HCT116 (cell line): ENCODE data around the gene RALGAPA1. TPM values are rescaled to one million over a fixed set of nuclear protein-coding genes. Genes with fewer than 3 reads are reported as not detected.

Source experiments
- ATAC-seq: fragments of 200-7000 bp; cut with Tn5 transposase; 2 replicates; pipeline ENCODE4 v1.9.1; 2020; ENCODE audit warnings: mild to moderate bottlenecking, moderate library complexity
- BruUV-seq: library from RNA; stranded (reverse); fragments of 400-500 nt; replicated peaks from 2 replicates; lab custom pipeline; 2021; lab: Mats Ljungman, UMichigan
- CTCF ChIA-PET: fragments of 300-600 bp; sonication (Branson Sonifier 250); formaldehyde crosslinking; loops from one replicate; lab custom pipeline; 2021; ENCODE audit warnings: antibody characterized with exemption; lab: Charles Lee
- POLR2A ChIA-PET: fragments of 300-600, 350-600 bp; sonication (Branson Sonifier 250); formaldehyde crosslinking; loops from one replicate; lab custom pipeline; 2021; ENCODE audit warnings: antibody characterized with exemption; lab: Charles Lee
- RAD21 ChIA-PET, 2 experiments: fragments of 300-600 bp; sonication (Branson Sonifier 250); formaldehyde crosslinking; loops; one replicate each; lab custom pipeline; 2023; ENCODE audit warnings: low total read pairs in 2 of 2; ENCODE audit not compliant: uncharacterized antibody in 2 of 2, unreplicated experiment in 2 of 2, low non-redundant PET in 1 of 2; lab: Charles Lee
- DNase-seq: peaks from one replicate; pipeline ENCODE4 v3.0.0-alpha.2; 2010; ENCODE audit warnings: low read depth, low spot score
- H2AFZ ChIP-seq: fragments of 200-600 bp; shearing (Covaris generic), sonication (generic); 2 replicates; pipeline ENCODE4 v1.6.1; 2017; ENCODE audit warnings: low read depth, mixed run types, mixed read lengths, antibody characterized with exemption, low read length; ENCODE audit not compliant: poor library complexity, severe bottlenecking
- H3K27ac ChIP-seq: 2 replicates; pipeline ENCODE4 v1.5.1; 2012; ENCODE audit warnings: low read depth, low read length
- H3K27me3 ChIP-seq: fragments of 200-600 bp; sonication (generic); 2 replicates; pipeline ENCODE4 v1.6.1; 2016; ENCODE audit warnings: mixed run types, low read length, mixed read lengths; ENCODE audit not compliant: insufficient read depth
- H3K36me3 ChIP-seq, 2 experiments: fragments of 200-500 bp in 1 of 2; fragments of 200-600 bp in 1 of 2; sonication (Bioruptor generic) in 1 of 2; sonication (generic) in 1 of 2; 2 replicates each; pipeline versions ENCODE4 v1.5.1 to v1.6.1; 2014 to 2016; ENCODE audit warnings: low read length in 2 of 2, inconsistent platforms in 1 of 2, mixed read lengths in 1 of 2, mixed run types in 1 of 2; ENCODE audit not compliant: insufficient read depth in 2 of 2, control insufficient read depth in 1 of 2
- H3K4me1 ChIP-seq, 2 experiments: fragments of 200-600 bp in 1 of 2; sonication (generic) in 1 of 2; 2 replicates each; pipeline versions ENCODE4 v1.5.1 to v1.6.1; 2012 to 2017; ENCODE audit warnings: low read length in 2 of 2, inconsistent platforms in 1 of 2, mild to moderate bottlenecking in 1 of 2, mixed read lengths in 1 of 2, mixed run types in 1 of 2, moderate library complexity in 1 of 2; ENCODE audit not compliant: insufficient read depth in 2 of 2, control insufficient read depth in 1 of 2
- H3K4me2 ChIP-seq: fragments of 200-600 bp; sonication (generic); 2 replicates; pipeline ENCODE4 v1.6.1; 2017; ENCODE audit warnings: mixed run types, low read length, mixed read lengths
- H3K4me3 ChIP-seq, 2 experiments: fragments of 200-600 bp in 1 of 2; sonication (generic) in 1 of 2; replicated peaks in 1 of 2; 2 replicates each; pipeline ENCODE4 v1.5.1; 2011 to 2016; ENCODE audit warnings: low read length in 2 of 2, control low read depth in 1 of 2, low read depth in 1 of 2, mild to moderate bottlenecking in 1 of 2, mixed read lengths in 1 of 2, mixed run types in 1 of 2
- H3K79me2 ChIP-seq: fragments of 200-600 bp; sonication (generic); 2 replicates; pipeline ENCODE4 v1.6.1; 2017; ENCODE audit warnings: mild to moderate bottlenecking, mixed run types, low read length, moderate library complexity, mixed read lengths; ENCODE audit not compliant: insufficient read depth
- H3K9ac ChIP-seq: fragments of 200-600 bp; sonication (generic); 2 replicates; pipeline ENCODE4 v1.6.1; 2016; ENCODE audit warnings: low read length, mixed read lengths
- H3K9me2 ChIP-seq: fragments of 200-600 bp; sonication (generic), shearing (Covaris generic); 2 replicates; pipeline ENCODE4 v1.6.1; 2017; ENCODE audit warnings: mixed run types, mild to moderate bottlenecking, moderate library complexity; ENCODE audit not compliant: insufficient read depth
- H3K9me3 ChIP-seq, 2 experiments: fragments of 200-500 bp in 1 of 2; fragments of 200-600 bp in 1 of 2; sonication (Bioruptor generic) in 1 of 2; sonication (generic) in 1 of 2; 2 replicates each; pipeline ENCODE4 v1.6.1; 2014 to 2017; ENCODE audit warnings: low read length in 2 of 2, mixed read lengths in 2 of 2, inconsistent platforms in 1 of 2, low read depth in 1 of 2, mild to moderate bottlenecking in 1 of 2, mixed run types in 1 of 2, moderate library complexity in 1 of 2; ENCODE audit not compliant: control insufficient read depth in 1 of 2, insufficient read depth in 1 of 2
- H4K20me1 ChIP-seq: fragments of 200-600 bp; sonication (generic), shearing (Covaris generic); 2 replicates; pipeline ENCODE4 v1.6.1; 2017; ENCODE audit warnings: mixed run types, mild to moderate bottlenecking, moderate library complexity; ENCODE audit not compliant: insufficient read depth
- REST ChIP-seq: IDR thresholded peaks from 2 replicates; pipeline ENCODE4 v1.6.1; 2012; ENCODE audit warnings: low read depth
- SIN3A ChIP-seq: IDR thresholded peaks from 2 replicates; pipeline ENCODE4 v1.6.1; 2012; ENCODE audit warnings: low read depth
- YY1 ChIP-seq: IDR thresholded peaks from 2 replicates; pipeline ENCODE4 v1.6.1; 2011; ENCODE audit warnings: low read length, low read depth, moderate library complexity, mild to moderate bottlenecking; ENCODE audit not compliant: insufficient replicate concordance; ENCODE audit errors: extremely low read depth
- intact Hi-C: fragments of 100-400 bp; cut with micrococcal nuclease; formaldehyde crosslinking; loops from 2 replicates; pipeline ENCODE4 v1.10.0; 2022
- total RNA-seq: library from RNA; stranded (reverse); gene quantifications from one replicate; pipeline ENCODE4 v1.2.1, GENCODE V29; 2021; ENCODE audit not compliant: unreplicated experiment

The RALGAPA1 gene
- total RNA-seq, 1 experiment from 2014 or later: 29.3 TPM

GRCh38 chr14:35534873-35535482 is 274.1 kb downstream of the RALGAPA1 start:
- Histone ChIP-seq H2AFZ (no peak overlapping the region), H3K27ac (no peak overlapping the region), H3K9me2 (no peaks in the 10 kb centered on the region), H3K4me2 (no peak overlapping the region), H3K4me3 (no peak overlapping the region), H3K27me3 (no peaks in the 10 kb centered on the region), H3K9ac (no peak overlapping the region), H3K4me1 (0 out of 4 replicates have a peak, but pooled peaks cover 0 to 7% of the 10 kb centered on the region in 2 experiments), H3K79me2 (no peaks in the 10 kb centered on the region), H3K9me3 (no peaks in the 10 kb centered on the region), H3K36me3 (no peaks in the 10 kb centered on the region), H4K20me1 (no peaks in the 10 kb centered on the region)
- no peak for DNase-seq
- TF ChIP-seq REST (peak; percentile 96), YY1 (no peak), SIN3A (no peak)
- CTCF ChIA-PET: no interaction called here
- no TSS peak for BruUV-seq
- POLR2A ChIA-PET: no interaction called here
- intact Hi-C loops: no loop called here
- RAD21 ChIA-PET: no interaction called here
- peak; percentile 59 for ATAC-seq
